Measurements from ENCODE around the gene EXOC3L1. TPM values are rescaled to one million over a fixed set of nuclear protein-coding genes. Genes with fewer than 3 reads are reported as not detected.
A peak's percentile ranks its signal among the peaks of the same experiment; 100 is the strongest.

EXOC3L1 gene
- total and polyA plus RNA-seq, 2 of the 13 experiments (the other 11 are each of a cell fraction or from before 2014, with no cell fraction given): 0.12 TPM; not detected in 1

DNA sequence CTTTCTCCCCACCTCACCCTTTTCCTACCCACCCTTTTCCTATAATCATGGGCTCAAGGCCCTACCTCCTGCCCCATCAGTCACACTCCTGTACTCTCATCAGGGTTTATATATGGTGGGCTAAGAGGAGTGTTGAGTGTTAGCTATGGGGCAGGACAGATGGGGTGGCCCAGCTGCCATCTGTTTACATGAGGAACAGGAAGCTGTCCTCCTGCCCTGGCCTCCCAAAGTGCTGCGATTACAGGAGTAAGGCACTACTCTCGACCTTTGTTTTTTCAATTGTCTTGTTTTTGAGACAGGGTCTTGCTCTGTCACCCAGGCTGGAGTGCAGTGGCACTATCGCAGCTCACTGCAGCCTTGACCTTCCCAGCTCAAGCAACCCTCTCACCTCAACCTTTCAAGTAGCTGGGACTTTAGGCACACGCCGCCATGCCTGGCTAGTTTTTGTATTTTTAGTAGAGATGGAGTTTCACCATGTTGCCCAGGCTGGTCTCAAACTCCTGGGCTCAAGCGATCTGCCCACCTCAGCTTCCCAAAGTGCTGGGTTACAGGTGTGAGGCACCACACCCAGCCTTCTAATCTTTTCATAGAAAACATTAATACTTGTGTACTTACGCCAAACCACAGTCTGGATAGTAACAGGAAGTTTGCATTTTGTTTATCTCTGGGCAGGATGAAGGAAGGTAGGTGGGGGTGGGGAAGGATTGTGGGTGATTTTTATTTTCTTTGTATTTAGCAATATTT is 31.9 kb downstream of the EXOC3L1 start (continued):
- TF ChIP-seq GABPA (IDR thresholded peaks at IDR 0.05; ENCODE audit: low read depth, low read length) (no peak), GABPA (CRISPR knock-in tag; IDR thresholded peaks at IDR 0.05; ENCODE audit: low read depth) (no peak), KDM3A (CRISPR knock-in tag; IDR thresholded peaks at IDR 0.05; ENCODE audit: low read depth) (no peak), SMYD3 (CRISPR knock-in tag; IDR thresholded peaks at IDR 0.05) (no peak), MYC (CRISPR knock-in tag; IDR thresholded peaks at IDR 0.05; ENCODE audit: borderline replicate concordance) (0 out of 2 replicates have a peak, but pooled peaks have one; percentile 15), ISX (CRISPR knock-in tag; conservative IDR thresholded peaks at IDR 0.05) (no peak), DNMT1 (CRISPR knock-in tag; IDR thresholded peaks at IDR 0.05) (no peak), KLF6 (CRISPR knock-in tag; IDR thresholded peaks at IDR 0.05) (no peak), ZNF879 (CRISPR knock-in tag; IDR thresholded peaks at IDR 0.05) (no peak), ZNF672 (CRISPR knock-in tag; IDR thresholded peaks at IDR 0.05) (no peak), SAP130 (CRISPR knock-in tag; IDR thresholded peaks at IDR 0.05; ENCODE audit: low read depth) (no peak), FOXP1 (IDR thresholded peaks at IDR 0.05) (no peak), FOXP1 (CRISPR knock-in tag; IDR thresholded peaks at IDR 0.05) (no peak), FOSL1 (CRISPR knock-in tag; IDR thresholded peaks at IDR 0.05; ENCODE audit: borderline replicate concordance) (no peak), ZNF615 (CRISPR knock-in tag; IDR thresholded peaks at IDR 0.05; ENCODE audit: borderline replicate concordance) (no peak), ZNF75D (CRISPR knock-in tag; IDR thresholded peaks at IDR 0.05; ENCODE audit: borderline replicate concordance) (no peak), KAT8 (CRISPR knock-in tag; IDR thresholded peaks at IDR 0.05) (no peak), ZNF138 (CRISPR knock-in tag; IDR thresholded peaks at IDR 0.05; ENCODE audit: low read depth) (no peak), HNRNPUL1 (IDR thresholded peaks at IDR 0.05; ENCODE audit: low read depth, low read length) (no peak), ZNF724P (CRISPR knock-in tag; IDR thresholded peaks at IDR 0.05; ENCODE audit: borderline replicate concordance) (no peak), SALL1 (CRISPR knock-in tag; IDR thresholded peaks at IDR 0.05) (peak; percentile 26; the same call in 1 of the 2 replicates), ZNF770 (CRISPR knock-in tag; IDR thresholded peaks at IDR 0.05) (peak; percentile 75)
- TF ChIP-seq, protein P1, sequence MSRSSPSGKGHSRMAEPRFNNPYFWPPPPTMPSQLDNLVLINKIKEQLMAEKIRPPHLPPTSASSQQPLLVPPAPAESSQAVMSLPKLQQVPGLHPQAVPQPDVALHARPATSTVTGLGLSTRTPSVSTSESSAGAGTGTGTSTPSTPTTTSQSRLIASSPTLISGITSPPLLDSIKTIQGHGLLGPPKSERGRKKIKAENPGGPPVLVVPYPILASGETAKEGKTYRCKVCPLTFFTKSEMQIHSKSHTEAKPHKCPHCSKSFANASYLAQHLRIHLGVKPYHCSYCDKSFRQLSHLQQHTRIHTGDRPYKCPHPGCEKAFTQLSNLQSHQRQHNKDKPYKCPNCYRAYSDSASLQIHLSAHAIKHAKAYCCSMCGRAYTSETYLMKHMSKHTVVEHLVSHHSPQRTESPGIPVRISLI (CRISPR knock-in tag; IDR thresholded peaks at IDR 0.05; ENCODE audit: borderline replicate concordance): no peak
- TF ChIP-seq, protein P2, sequence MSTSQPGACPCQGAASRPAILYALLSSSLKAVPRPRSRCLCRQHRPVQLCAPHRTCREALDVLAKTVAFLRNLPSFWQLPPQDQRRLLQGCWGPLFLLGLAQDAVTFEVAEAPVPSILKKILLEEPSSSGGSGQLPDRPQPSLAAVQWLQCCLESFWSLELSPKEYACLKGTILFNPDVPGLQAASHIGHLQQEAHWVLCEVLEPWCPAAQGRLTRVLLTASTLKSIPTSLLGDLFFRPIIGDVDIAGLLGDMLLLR (CRISPR knock-in tag; IDR thresholded peaks at IDR 0.05): no peak

Measured in HepG2 (cell line).